SK-N-SH treated with all-trans-retinoic acid at 6 μM for 48 hours (cell line): ENCODE data around the gene PLBD1.

Source experiments
- ATAC-seq: fragments of 200-7000 bp; cut with Tn5 transposase; 3 replicates; pipeline ENCODE4 v1.9.1; 2020; ENCODE audit warnings: mild to moderate bottlenecking, moderate library complexity
- ARNTL ChIP-seq: fragments of 450-650 bp; formaldehyde crosslinking; IDR thresholded peaks from 2 replicates; pipeline ENCODE4 v1.5.0; 2020; ENCODE audit warnings: low read depth, mild to moderate bottlenecking, moderate library complexity, borderline replicate concordance
- BACH2 ChIP-seq: fragments of 250-450 bp; sonication (Bioruptor Pico); IDR thresholded peaks from 2 replicates; pipeline ENCODE4 v1.9.0; 2021; ENCODE audit warnings: mild to moderate bottlenecking, borderline replicate concordance
- CREB5 ChIP-seq: fragments of 250-450 bp; sonication (Bioruptor Pico); IDR thresholded peaks from 2 replicates; pipeline ENCODE4 v1.5.1; 2020; ENCODE audit warnings: low read depth, mild to moderate bottlenecking, moderate library complexity
- CSDC2 ChIP-seq: fragments of 250-450 bp; sonication (Bioruptor Pico); IDR thresholded peaks from 2 replicates; pipeline ENCODE4 v1.5.0; 2020; ENCODE audit warnings: mild to moderate bottlenecking, moderate library complexity
- CSRNP3 ChIP-seq: fragments of 250-450 bp; sonication (Bioruptor Pico); IDR thresholded peaks from 2 replicates; pipeline ENCODE4 v1.5.1; 2021; ENCODE audit warnings: mild to moderate bottlenecking, moderate library complexity
- ESRRG ChIP-seq: fragments of 250-450 bp; sonication (Bioruptor Pico); IDR thresholded peaks from 2 replicates; pipeline ENCODE4 v1.6.1; 2021; ENCODE audit warnings: mild to moderate bottlenecking
- GLIS3 ChIP-seq: fragments of 250-450 bp; sonication (Bioruptor Pico); IDR thresholded peaks from 2 replicates; pipeline ENCODE4 v1.5.0; 2020; ENCODE audit warnings: mild to moderate bottlenecking, moderate library complexity
- ISL1 ChIP-seq: fragments of 250-450 bp; sonication (Bioruptor Pico); IDR thresholded peaks from 2 replicates; pipeline ENCODE4 v2.1.2; 2022; ENCODE audit warnings: mild to moderate bottlenecking, moderate library complexity
- OSR1 ChIP-seq: fragments of 250-450 bp; sonication (Bioruptor Pico); IDR thresholded peaks from 2 replicates; pipeline ENCODE4 v1.8.0; 2022; ENCODE audit warnings: moderate library complexity, mild to moderate bottlenecking, inconsistent platforms
- PATZ1 ChIP-seq: fragments of 250-450 bp; sonication (Bioruptor Pico); IDR thresholded peaks from 2 replicates; pipeline ENCODE4 v1.8.0; 2020; ENCODE audit warnings: mild to moderate bottlenecking, moderate library complexity, borderline replicate concordance
- POU6F1 ChIP-seq: fragments of 250-450 bp; sonication (Bioruptor Pico); IDR thresholded peaks from 2 replicates; pipeline ENCODE4 v1.8.0; 2021; ENCODE audit warnings: low read depth, mild to moderate bottlenecking, moderate library complexity, borderline replicate concordance
- PPARA ChIP-seq: fragments of 250-450 bp; sonication (Bioruptor Pico); IDR thresholded peaks from 2 replicates; pipeline ENCODE4 v1.5.0; 2020; ENCODE audit warnings: mild to moderate bottlenecking, borderline replicate concordance
- RARB ChIP-seq: fragments of 250-450 bp; sonication (Bioruptor Pico); IDR thresholded peaks from 2 replicates; pipeline ENCODE4 v1.8.0; 2021; ENCODE audit warnings: mild to moderate bottlenecking, moderate library complexity
- SNAI2 ChIP-seq: fragments of 250-450 bp; sonication (Bioruptor Pico); IDR thresholded peaks from 2 replicates; pipeline ENCODE4 v1.5.0; 2020; ENCODE audit warnings: mild to moderate bottlenecking, moderate library complexity
- TCF4 ChIP-seq: fragments of 250-450 bp; sonication (Bioruptor Pico); IDR thresholded peaks from 2 replicates; pipeline ENCODE4 v1.8.0; 2021; ENCODE audit warnings: mild to moderate bottlenecking, moderate library complexity, borderline replicate concordance
- TOX ChIP-seq: fragments of 250-450 bp; sonication (Bioruptor Pico); IDR thresholded peaks from 2 replicates; pipeline ENCODE4 v1.8.0; 2021; ENCODE audit warnings: mild to moderate bottlenecking, moderate library complexity, borderline replicate concordance
- TSHZ2 ChIP-seq: fragments of 250-450 bp; sonication (Bioruptor Pico); IDR thresholded peaks from 2 replicates; pipeline ENCODE4 v1.5.0; 2020; ENCODE audit warnings: mild to moderate bottlenecking, moderate library complexity
- ZC3H10 ChIP-seq: fragments of 250-450 bp; sonication (Bioruptor Pico); IDR thresholded peaks from 2 replicates; pipeline ENCODE4 v1.5.1; 2021; ENCODE audit warnings: mild to moderate bottlenecking, moderate library complexity
- ZFP3 ChIP-seq: fragments of 250-450 bp; sonication (Bioruptor Pico); IDR thresholded peaks from 2 replicates; pipeline ENCODE4 v1.5.0; 2020; ENCODE audit warnings: mild to moderate bottlenecking, moderate library complexity
- ZNF8 ChIP-seq: fragments of 450-650 bp; formaldehyde crosslinking; IDR thresholded peaks from 2 replicates; pipeline ENCODE4 v1.5.0; 2020; ENCODE audit warnings: mild to moderate bottlenecking, moderate library complexity

PLBD1 gene

GRCh38 chr12:14540801-14541462 is 26.8 kb downstream of the PLBD1 start (continued):
- TF ChIP-seq CSRNP3 (CRISPR knock-in tag) (no peak), BACH2 (CRISPR knock-in tag) (no peak), GLIS3 (CRISPR knock-in tag) (no peak), RARB (CRISPR knock-in tag) (no peak), TOX (CRISPR knock-in tag) (no peak), POU6F1 (CRISPR knock-in tag) (no peak), ZC3H10 (CRISPR knock-in tag) (no peak)

GRCh38 chr12:14537088-14537487 is 30.6 kb downstream of the PLBD1 start:
- TF ChIP-seq TOX (CRISPR knock-in tag) (no peak), ZC3H10 (CRISPR knock-in tag) (no peak), GLIS3 (CRISPR knock-in tag) (no peak), ZNF8 (CRISPR knock-in tag) (no peak), CSRNP3 (CRISPR knock-in tag) (no peak), CREB5 (CRISPR knock-in tag) (no peak), ISL1 (CRISPR knock-in tag) (no peak), RARB (CRISPR knock-in tag) (no peak)
- TF ChIP-seq, all 23 proteins: peak for 0
- ATAC-seq = no peak

GRCh38 chr12:14532152-14532551 is 35.5 kb downstream of the PLBD1 start:
- ATAC-seq = no peak
- no peak for TF ChIP-seq TCF4 (CRISPR knock-in tag)
- no peak for TF ChIP-seq TOX (CRISPR knock-in tag)
- no peak for TF ChIP-seq CSDC2
- TF ChIP-seq BACH2 (CRISPR knock-in tag) = no peak
- TF ChIP-seq TSHZ2 (CRISPR knock-in tag) = no peak
- TF ChIP-seq ZFP3 (CRISPR knock-in tag) = no peak
- no peak for TF ChIP-seq CREB5 (CRISPR knock-in tag)
- TF ChIP-seq POU6F1 (CRISPR knock-in tag) = no peak
- TF ChIP-seq SNAI2 = no peak
- no peak for TF ChIP-seq ZNF8 (CRISPR knock-in tag)
- no peak for TF ChIP-seq CSRNP3 (CRISPR knock-in tag)
- TF ChIP-seq PATZ1 (CRISPR knock-in tag) = no peak
- TF ChIP-seq PPARA (CRISPR knock-in tag) = no peak
- no peak for TF ChIP-seq RARB (CRISPR knock-in tag)
- no peak for TF ChIP-seq ARNTL
- no peak for TF ChIP-seq ESRRG (CRISPR knock-in tag)
- no peak for TF ChIP-seq ZC3H10 (CRISPR knock-in tag)
- TF ChIP-seq ISL1 (CRISPR knock-in tag) = no peak
- no peak for TF ChIP-seq OSR1
